Measurements from ENCODE around the gene PGAM1.

DNA sequence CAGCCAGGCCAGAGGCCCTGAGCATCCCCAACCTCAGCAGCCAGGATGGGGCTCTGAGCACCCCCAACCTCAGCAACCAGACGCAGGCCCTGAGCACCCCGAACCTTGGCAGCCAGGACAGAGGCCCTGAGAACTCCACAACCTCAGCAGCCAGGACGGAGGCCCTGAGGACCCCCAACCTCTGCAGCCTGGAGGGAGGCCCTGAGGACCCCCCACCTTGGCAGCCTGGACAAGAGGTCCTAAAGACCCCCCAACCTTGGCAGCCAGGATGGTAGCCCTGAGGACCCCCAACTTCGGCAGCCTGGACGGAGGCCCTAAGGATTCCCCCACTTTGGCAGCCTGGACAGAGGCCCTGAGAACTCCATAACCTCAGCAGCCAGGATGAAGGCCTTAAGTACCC lies 41.8 kb upstream of the PGAM1 start:
- TF ChIP-seq, protein P1, sequence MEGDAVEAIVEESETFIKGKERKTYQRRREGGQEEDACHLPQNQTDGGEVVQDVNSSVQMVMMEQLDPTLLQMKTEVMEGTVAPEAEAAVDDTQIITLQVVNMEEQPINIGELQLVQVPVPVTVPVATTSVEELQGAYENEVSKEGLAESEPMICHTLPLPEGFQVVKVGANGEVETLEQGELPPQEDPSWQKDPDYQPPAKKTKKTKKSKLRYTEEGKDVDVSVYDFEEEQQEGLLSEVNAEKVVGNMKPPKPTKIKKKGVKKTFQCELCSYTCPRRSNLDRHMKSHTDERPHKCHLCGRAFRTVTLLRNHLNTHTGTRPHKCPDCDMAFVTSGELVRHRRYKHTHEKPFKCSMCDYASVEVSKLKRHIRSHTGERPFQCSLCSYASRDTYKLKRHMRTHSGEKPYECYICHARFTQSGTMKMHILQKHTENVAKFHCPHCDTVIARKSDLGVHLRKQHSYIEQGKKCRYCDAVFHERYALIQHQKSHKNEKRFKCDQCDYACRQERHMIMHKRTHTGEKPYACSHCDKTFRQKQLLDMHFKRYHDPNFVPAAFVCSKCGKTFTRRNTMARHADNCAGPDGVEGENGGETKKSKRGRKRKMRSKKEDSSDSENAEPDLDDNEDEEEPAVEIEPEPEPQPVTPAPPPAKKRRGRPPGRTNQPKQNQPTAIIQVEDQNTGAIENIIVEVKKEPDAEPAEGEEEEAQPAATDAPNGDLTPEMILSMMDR (conservative IDR thresholded peaks at IDR 0.05 in 1 of 2, IDR thresholded peaks at IDR 0.05 in 1 of 2; ENCODE audit: extremely low read depth in 1 of 2, insufficient read depth in 1 of 2, low read depth in 1 of 2, low read length in 2 of 2): no peak
- TF ChIP-seq EZH2 (IDR thresholded peaks at IDR 0.05; ENCODE audit: borderline replicate concordance, low read length): no peak

Measured in mammary epithelial cell (primary cell).